Liver (tissue), 3 donors: ENCODE data around the gene PSMC4.

Experiments used
- CTCF ChIP-seq: fragments of 150-350 bp; IDR thresholded peaks from 2 replicates; pipeline ENCODE4 v1.5.1; 2017; ENCODE audit warnings: improper control_type of control experiment, low read depth, low read length; ENCODE audit not compliant: missing input control
- GABPA ChIP-seq, 2 donors: IDR thresholded peaks in 1 of 2; conservative IDR thresholded peaks in 1 of 2; 2 replicates each; pipeline ENCODE4 v1.6.1; 2016; ENCODE audit warnings: antibody characterized with exemption in 2 of 2, mild to moderate bottlenecking in 1 of 2, moderate library complexity in 1 of 2
- HNF4G ChIP-seq: IDR thresholded peaks from 2 replicates; pipeline ENCODE4 v1.6.1; 2016; ENCODE audit warnings: antibody characterized with exemption
- RAD21 ChIP-seq, 2 donors: IDR thresholded peaks; 2 replicates each; pipeline ENCODE4 v1.6.1; 2016; ENCODE audit warnings: antibody characterized with exemption in 2 of 2, mild to moderate bottlenecking in 2 of 2
- donor health status: healthy.
- donor health status: healthy.

GRCh38 chr19:39969266-39969665 is 1.7 kb upstream of the PSMC4 start:
- no peak for TF ChIP-seq CTCF
- TF ChIP-seq GABPA (IDR thresholded peaks at IDR 0.05 in 1 of 2, conservative IDR thresholded peaks at IDR 0.05 in 1 of 2) = no peak
- no peak for TF ChIP-seq RAD21 (IDR thresholded peaks at IDR 0.05)
- TF ChIP-seq HNF4G = no peak
